Measurements from ENCODE around the gene SLC25A19.

DNA sequence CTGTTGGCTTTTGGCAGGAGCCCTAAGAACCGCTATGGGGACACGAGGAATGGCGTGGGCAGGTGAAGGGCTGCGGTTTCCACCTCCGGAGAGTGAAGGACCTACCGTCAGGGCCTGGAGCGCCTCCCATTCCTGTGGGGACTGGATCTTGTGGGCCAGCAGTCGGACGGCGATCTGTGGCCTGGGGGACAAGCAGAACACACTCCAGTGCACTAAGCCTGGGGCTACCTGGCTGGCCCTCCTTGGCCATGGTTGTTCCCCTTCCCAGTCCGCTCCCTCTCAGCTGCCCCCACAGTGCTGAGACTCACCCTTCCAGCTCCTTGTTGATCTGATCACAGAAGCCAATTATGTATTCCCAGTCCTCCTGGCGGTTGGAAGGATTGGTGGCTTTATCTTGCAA is 42.8 kb downstream of the SLC25A19 start:
- TF ChIP-seq POLR2AphosphoS5 (IDR thresholded peaks at IDR 0.05; ENCODE audit: low read depth, low read length) (no peak), POLR2A (IDR thresholded peaks at IDR 0.05; ENCODE audit: low read depth, low read length) (no peak), TAF1 (IDR thresholded peaks at IDR 0.05; ENCODE audit: borderline replicate concordance, low read depth, low read length) (no peak)
